ENCODE results near the gene CFAP74.

- TF ChIP-seq CEBPB (IDR thresholded peaks at IDR 0.05) = no peak
- no peak for TF ChIP-seq TAF1 (IDR thresholded peaks at IDR 0.05; ENCODE audit: low read depth)
- no peak for TF ChIP-seq EP300 (IDR thresholded peaks at IDR 0.05; ENCODE audit: borderline replicate concordance)
- TF ChIP-seq TEAD4 (IDR thresholded peaks at IDR 0.05) = no peak
- TF ChIP-seq FOXM1 (IDR thresholded peaks at IDR 0.05; ENCODE audit: borderline replicate concordance, low read depth) = no peak
- no peak for TF ChIP-seq CREB1 (IDR thresholded peaks at IDR 0.05; ENCODE audit: low read depth)
- TF ChIP-seq RAD21 (IDR thresholded peaks at IDR 0.05; ENCODE audit: low read depth) = no peak
- TF ChIP-seq TCF12 (IDR thresholded peaks at IDR 0.05; ENCODE audit: low read depth) = no peak
- TF ChIP-seq MAX (IDR thresholded peaks at IDR 0.05) = no peak
- TF ChIP-seq NFIC (IDR thresholded peaks at IDR 0.05) = no peak
- TF ChIP-seq, protein P1, sequence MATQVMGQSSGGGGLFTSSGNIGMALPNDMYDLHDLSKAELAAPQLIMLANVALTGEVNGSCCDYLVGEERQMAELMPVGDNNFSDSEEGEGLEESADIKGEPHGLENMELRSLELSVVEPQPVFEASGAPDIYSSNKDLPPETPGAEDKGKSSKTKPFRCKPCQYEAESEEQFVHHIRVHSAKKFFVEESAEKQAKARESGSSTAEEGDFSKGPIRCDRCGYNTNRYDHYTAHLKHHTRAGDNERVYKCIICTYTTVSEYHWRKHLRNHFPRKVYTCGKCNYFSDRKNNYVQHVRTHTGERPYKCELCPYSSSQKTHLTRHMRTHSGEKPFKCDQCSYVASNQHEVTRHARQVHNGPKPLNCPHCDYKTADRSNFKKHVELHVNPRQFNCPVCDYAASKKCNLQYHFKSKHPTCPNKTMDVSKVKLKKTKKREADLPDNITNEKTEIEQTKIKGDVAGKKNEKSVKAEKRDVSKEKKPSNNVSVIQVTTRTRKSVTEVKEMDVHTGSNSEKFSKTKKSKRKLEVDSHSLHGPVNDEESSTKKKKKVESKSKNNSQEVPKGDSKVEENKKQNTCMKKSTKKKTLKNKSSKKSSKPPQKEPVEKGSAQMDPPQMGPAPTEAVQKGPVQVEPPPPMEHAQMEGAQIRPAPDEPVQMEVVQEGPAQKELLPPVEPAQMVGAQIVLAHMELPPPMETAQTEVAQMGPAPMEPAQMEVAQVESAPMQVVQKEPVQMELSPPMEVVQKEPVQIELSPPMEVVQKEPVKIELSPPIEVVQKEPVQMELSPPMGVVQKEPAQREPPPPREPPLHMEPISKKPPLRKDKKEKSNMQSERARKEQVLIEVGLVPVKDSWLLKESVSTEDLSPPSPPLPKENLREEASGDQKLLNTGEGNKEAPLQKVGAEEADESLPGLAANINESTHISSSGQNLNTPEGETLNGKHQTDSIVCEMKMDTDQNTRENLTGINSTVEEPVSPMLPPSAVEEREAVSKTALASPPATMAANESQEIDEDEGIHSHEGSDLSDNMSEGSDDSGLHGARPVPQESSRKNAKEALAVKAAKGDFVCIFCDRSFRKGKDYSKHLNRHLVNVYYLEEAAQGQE (IDR thresholded peaks at IDR 0.05; ENCODE audit: low read depth) = no peak
Measured at GRCh38 chr1:1922702-1922955, 81.0 kb downstream of the CFAP74 start.
